T-helper 2 cell treated with Interferon-gamma antibody and Interleukin-4, amounts not matched to agents 5 μg/mL and 100 μg/mL, for 36 hours (primary cell): ENCODE data around the gene SCARF1.

ENCODE experiments used
- DNase-seq: peaks from one replicate; pipeline ENCODE4 v3.0.0; 2021; ENCODE audit warnings: low spot score
- H3K27ac Mint-ChIP-seq: one replicate; pipeline ENCODE4 v1.8.0; 2021; ENCODE audit warnings: mild to moderate bottlenecking, mixed read lengths
- H3K27me3 Mint-ChIP-seq: one replicate; pipeline ENCODE4 v1.8.0; 2021; ENCODE audit warnings: low read depth, mixed read lengths
- H3K36me3 Mint-ChIP-seq: one replicate; pipeline ENCODE4 v1.8.0; 2021; ENCODE audit warnings: low read depth, mixed read lengths
- H3K4me1 Mint-ChIP-seq: one replicate; pipeline ENCODE4 v1.8.0; 2021; ENCODE audit warnings: low read depth, mixed read lengths
- H3K4me3 Mint-ChIP-seq: one replicate; pipeline ENCODE4 v1.8.0; 2022; ENCODE audit warnings: mild to moderate bottlenecking, moderate library complexity, mixed read lengths
- H3K9me3 Mint-ChIP-seq: one replicate; pipeline ENCODE4 v1.8.0; 2021; ENCODE audit warnings: mixed read lengths

SCARF1 gene

DNA sequence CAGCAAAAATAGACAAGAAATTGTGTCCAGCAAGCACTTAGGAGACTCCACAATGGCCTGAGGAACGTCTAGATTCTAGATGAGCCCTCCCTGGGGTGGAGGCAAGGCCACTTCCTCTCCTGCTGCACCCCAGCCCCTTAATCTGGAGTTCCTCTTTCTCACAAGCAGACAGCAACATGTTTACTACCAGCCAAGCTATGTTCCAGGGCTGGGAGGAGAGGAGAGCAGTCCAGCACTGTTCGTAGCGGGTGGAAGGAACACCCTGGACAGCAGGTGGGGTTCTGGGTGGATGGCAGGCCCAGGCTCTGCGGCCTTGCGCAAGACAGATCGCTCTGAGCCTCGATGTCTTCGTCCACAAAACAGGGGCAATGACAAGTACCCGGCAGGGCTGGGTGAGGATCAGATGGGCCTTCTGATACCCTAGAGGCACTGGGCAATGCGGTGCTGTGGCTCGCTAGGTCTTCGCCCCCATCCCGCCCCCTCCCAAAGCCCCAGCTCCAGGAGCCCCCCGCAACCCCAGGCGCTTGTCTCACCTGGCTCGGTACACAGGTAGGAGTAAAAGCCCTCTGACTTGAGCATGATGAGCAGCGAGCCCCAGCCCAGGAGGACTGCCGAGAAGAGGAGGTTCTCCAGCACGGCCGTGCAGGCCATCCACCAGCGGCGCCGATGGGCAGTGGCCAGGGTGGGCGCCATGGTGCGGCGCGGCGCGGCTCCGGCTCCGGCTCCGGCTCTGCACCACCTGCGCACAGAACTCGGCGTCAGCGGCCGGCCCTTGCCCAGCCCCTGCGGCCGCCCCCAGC lies 18.1 kb downstream of the SCARF1 start:
- no peaks in the 10 kb centered on the region for H3K9me3 Mint-ChIP-seq
- no peaks in the 10 kb centered on the region for H3K36me3 Mint-ChIP-seq
- H3K27ac Mint-ChIP-seq: no peak overlapping the region
- H3K4me3 Mint-ChIP-seq: peak overlapping the region; percentile 63
- H3K27me3 Mint-ChIP-seq: peaks cover 49% of the 10 kb centered on the region
- DNase-seq: no peak
- H3K4me1 Mint-ChIP-seq: peaks cover 16% of the 10 kb centered on the region

GRCh38 chr17:1626333-1626732 lies 19.2 kb downstream of the SCARF1 start:
- Mint-ChIP-seq H3K9me3 (no peaks in the 10 kb centered on the region), H3K36me3 (no peaks in the 10 kb centered on the region), H3K27me3 (peaks cover 44% of the 10 kb centered on the region), H3K4me1 (peaks cover 16% of the 10 kb centered on the region), H3K4me3 (no peak overlapping the region), H3K27ac (no peak overlapping the region)
- no peak for DNase-seq

- Mint-ChIP-seq H3K4me1 (peaks cover 16% of the 10 kb centered on the region), H3K27ac (no peak overlapping the region), H3K9me3 (no peaks in the 10 kb centered on the region), H3K4me3 (no peak overlapping the region), H3K27me3 (peaks cover 38% of the 10 kb centered on the region), H3K36me3 (no peaks in the 10 kb centered on the region)
- DNase-seq: no peak
Observed at GRCh38 chr17:1625581-1625980, 20.0 kb downstream of the SCARF1 start.

GRCh38 chr17:1625053-1625452 lies 20.5 kb downstream of the SCARF1 start:
- H3K27me3 Mint-ChIP-seq: peaks cover 32% of the 10 kb centered on the region
- H3K4me3 Mint-ChIP-seq: no peak overlapping the region
- H3K36me3 Mint-ChIP-seq: no peaks in the 10 kb centered on the region
- DNase-seq: no peak
- peaks cover 14% of the 10 kb centered on the region for H3K4me1 Mint-ChIP-seq
- H3K27ac Mint-ChIP-seq: no peak overlapping the region
- H3K9me3 Mint-ChIP-seq: no peaks in the 10 kb centered on the region

GRCh38 chr17:1624650-1625049 lies 20.9 kb downstream of the SCARF1 start:
- Mint-ChIP-seq H3K9me3 (no peaks in the 10 kb centered on the region), H3K36me3 (no peaks in the 10 kb centered on the region), H3K27me3 (peaks cover 30% of the 10 kb centered on the region), H3K4me3 (no peak overlapping the region), H3K27ac (no peak overlapping the region), H3K4me1 (peaks cover 12% of the 10 kb centered on the region)
- DNase-seq: no peak

GRCh38 chr17:1623057-1623630 lies 22.4 kb downstream of the SCARF1 start:
- peaks cover 28% of the 10 kb centered on the region for H3K27me3 Mint-ChIP-seq
- no peaks in the 10 kb centered on the region for H3K9me3 Mint-ChIP-seq
- H3K4me1 Mint-ChIP-seq: peaks cover 7% of the 10 kb centered on the region
- H3K36me3 Mint-ChIP-seq: no peaks in the 10 kb centered on the region
- DNase-seq: no peak
- no peak overlapping the region for H3K27ac Mint-ChIP-seq
- no peak overlapping the region for H3K4me3 Mint-ChIP-seq

- H3K27ac Mint-ChIP-seq: no peak overlapping the region
- no peak for DNase-seq
- H3K9me3 Mint-ChIP-seq: no peaks in the 10 kb centered on the region
- H3K4me1 Mint-ChIP-seq: no peaks in the 10 kb centered on the region
- H3K27me3 Mint-ChIP-seq: peaks cover 16% of the 10 kb centered on the region
- H3K36me3 Mint-ChIP-seq: no peaks in the 10 kb centered on the region
- H3K4me3 Mint-ChIP-seq: no peak overlapping the region
Observed at GRCh38 chr17:1621273-1621954, 24.1 kb downstream of the SCARF1 start.

- H3K27ac Mint-ChIP-seq: no peak overlapping the region
- no peaks in the 10 kb centered on the region for H3K4me1 Mint-ChIP-seq
- no peaks in the 10 kb centered on the region for H3K36me3 Mint-ChIP-seq
- no peaks in the 10 kb centered on the region for H3K9me3 Mint-ChIP-seq
- H3K4me3 Mint-ChIP-seq: no peak overlapping the region
- peaks cover 8% of the 10 kb centered on the region for H3K27me3 Mint-ChIP-seq
- DNase-seq: no peak
Observed at GRCh38 chr17:1620486-1620885, 25.0 kb downstream of the SCARF1 start.

DNA sequence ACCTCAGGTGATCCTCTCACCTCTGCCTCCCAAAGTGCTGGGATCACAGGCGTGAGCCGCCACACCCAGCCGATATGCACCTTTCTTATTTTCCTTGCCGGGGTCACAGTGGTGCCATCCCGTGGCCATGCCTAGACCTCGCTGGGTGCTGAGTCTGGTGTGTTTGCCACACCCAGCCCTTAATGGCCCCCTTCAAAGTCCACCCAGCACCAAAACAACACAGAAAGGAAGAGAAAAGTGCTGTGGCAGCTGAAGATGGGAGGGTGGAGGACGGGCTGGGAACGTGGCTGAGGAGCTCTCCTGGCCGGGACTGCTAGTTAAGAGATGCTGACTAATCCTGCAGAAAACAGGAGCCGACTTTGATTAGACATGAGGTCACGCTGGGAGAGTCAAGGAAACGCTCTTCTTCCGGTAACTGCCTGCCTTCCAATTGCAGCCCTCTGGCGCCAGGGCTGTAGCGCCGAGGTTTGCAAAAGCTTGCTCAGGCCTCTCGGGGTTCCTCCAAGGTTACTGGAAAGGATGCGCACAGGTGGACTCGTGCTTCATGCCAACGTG lies 27.8 kb downstream of the SCARF1 start:
- Mint-ChIP-seq H3K27me3 (no peaks in the 10 kb centered on the region), H3K27ac (no peak overlapping the region), H3K4me1 (no peaks in the 10 kb centered on the region)

GRCh38 chr17:1616101-1616500 lies 29.4 kb downstream of the SCARF1 start:
- Mint-ChIP-seq H3K4me1 (no peaks in the 10 kb centered on the region), H3K9me3 (no peaks in the 10 kb centered on the region), H3K27ac (no peak overlapping the region), H3K27me3 (no peaks in the 10 kb centered on the region), H3K36me3 (no peaks in the 10 kb centered on the region), H3K4me3 (no peak overlapping the region)
- no peak for DNase-seq

More for the DNA sequence above, 27.8 kb downstream of the SCARF1 start:
- Mint-ChIP-seq H3K4me3 (no peak overlapping the region), H3K9me3 (no peaks in the 10 kb centered on the region), H3K36me3 (no peaks in the 10 kb centered on the region)
- DNase-seq: no peak

GRCh38 chr17:1612400-1612799 lies 33.1 kb downstream of the SCARF1 start:
- Mint-ChIP-seq H3K27ac (no peak overlapping the region), H3K9me3 (no peaks in the 10 kb centered on the region), H3K4me3 (no peak overlapping the region), H3K36me3 (no peaks in the 10 kb centered on the region), H3K4me1 (no peaks in the 10 kb centered on the region), H3K27me3 (no peaks in the 10 kb centered on the region)
- no peak for DNase-seq

- Mint-ChIP-seq H3K27ac (no peak overlapping the region), H3K4me1 (no peaks in the 10 kb centered on the region), H3K36me3 (no peaks in the 10 kb centered on the region), H3K9me3 (no peaks in the 10 kb centered on the region), H3K27me3 (no peaks in the 10 kb centered on the region), H3K4me3 (no peak overlapping the region)
- no peak for DNase-seq
Observed at GRCh38 chr17:1611715-1612114, 33.8 kb downstream of the SCARF1 start.

DNA sequence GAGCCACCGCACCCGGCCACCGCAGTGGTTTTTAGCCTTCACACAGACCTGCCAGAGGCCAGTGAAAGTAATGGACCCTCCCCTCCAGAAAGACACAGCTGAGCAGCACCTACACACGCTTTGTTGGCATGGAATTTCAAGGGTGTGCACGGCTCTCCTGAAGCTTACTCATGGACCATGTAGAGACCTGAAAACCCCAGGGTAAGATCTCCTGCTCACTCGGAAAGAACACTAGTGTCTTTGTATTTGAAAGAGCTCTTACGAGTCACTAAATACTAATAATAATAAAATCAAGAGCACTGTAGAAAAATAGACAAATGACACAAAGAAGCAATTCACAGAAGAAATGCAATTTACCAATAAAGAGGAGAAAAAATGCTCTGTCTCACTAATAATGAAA lies 36.9 kb downstream of the SCARF1 start:
- Mint-ChIP-seq H3K36me3 (no peaks in the 10 kb centered on the region), H3K4me1 (no peaks in the 10 kb centered on the region), H3K4me3 (no peak overlapping the region), H3K27me3 (no peaks in the 10 kb centered on the region), H3K27ac (no peak overlapping the region), H3K9me3 (no peaks in the 10 kb centered on the region)
- DNase-seq: no peak

GRCh38 chr17:1607971-1608320 lies 37.6 kb downstream of the SCARF1 start:
- Mint-ChIP-seq H3K27me3 (no peaks in the 10 kb centered on the region), H3K9me3 (no peaks in the 10 kb centered on the region), H3K4me3 (no peak overlapping the region), H3K27ac (no peak overlapping the region), H3K4me1 (no peaks in the 10 kb centered on the region), H3K36me3 (no peaks in the 10 kb centered on the region)
- DNase-seq: peak; percentile 9
